IPS-NIHi7 (cell line): ENCODE data around the gene SPATA18.
"Not testable (repeated sequence)": the region's sequence is repeated elsewhere in the genome, so short reads cannot be mapped to it uniquely, and the experiment has no call there.

ENCODE experiments used
- DNase-seq: peaks from one replicate; pipeline ENCODE4 v3.0.0; 2012; ENCODE audit warnings: mixed read lengths; ENCODE audit errors: extremely low spot score

The SPATA18 gene

DNA sequence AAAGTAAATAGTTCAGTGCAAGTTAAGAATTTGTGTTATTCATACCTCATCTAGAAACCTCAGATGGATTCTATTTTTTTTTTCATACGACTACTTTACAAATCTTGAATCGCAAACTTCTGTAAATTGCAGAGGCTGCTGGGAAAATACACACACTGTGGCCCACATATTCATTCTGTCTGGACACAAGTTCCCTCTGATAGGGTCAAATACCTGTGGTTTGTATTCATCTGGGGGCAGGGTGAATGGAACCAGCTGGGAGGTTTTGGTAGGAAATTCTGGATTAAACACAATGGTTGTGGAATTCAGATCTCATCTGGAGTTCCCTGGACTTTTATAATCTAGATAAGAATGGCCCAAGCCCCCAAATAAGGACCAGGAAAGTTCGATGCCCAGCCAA is 56.2 kb downstream of the SPATA18 start:
- DNase-seq, result no peak

GRCh38 chr4:52107745-52108144 is 56.6 kb downstream of the SPATA18 start:
- DNase-seq, result no peak

DNA sequence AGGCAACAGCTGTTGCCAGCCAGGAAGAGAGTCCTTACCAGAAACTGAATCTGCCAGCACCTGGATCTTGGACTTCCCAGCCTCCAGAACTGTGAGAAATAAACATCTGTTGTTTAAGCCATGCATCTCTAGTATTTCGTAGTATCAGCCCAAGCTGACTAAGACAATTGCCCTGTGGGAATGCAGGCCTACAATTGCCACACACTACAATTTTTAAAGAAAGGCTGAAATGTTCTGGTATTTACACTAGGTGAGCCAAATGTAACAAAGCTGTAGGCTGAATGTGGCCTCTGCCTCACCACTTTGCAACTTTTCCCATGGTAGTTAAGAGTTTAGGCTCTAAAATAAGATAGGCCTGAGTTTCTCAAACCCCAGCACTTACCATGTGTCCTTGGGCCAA is 59.1 kb downstream of the SPATA18 start:
- DNase-seq, result no peak

- DNase-seq, result no peak
Observed at GRCh38 chr4:52111995-52112394, 60.9 kb downstream of the SPATA18 start.

GRCh38 chr4:52112411-52112810 is 61.3 kb downstream of the SPATA18 start:
- no peak for DNase-seq

- DNase-seq, result no peak
Observed at GRCh38 chr4:52116641-52117040, 65.5 kb downstream of the SPATA18 start.

GRCh38 chr4:52126226-52126625 is 75.1 kb downstream of the SPATA18 start:
- DNase-seq, result no peak

- peak; percentile 25 for DNase-seq
Observed at GRCh38 chr4:52126966-52127365, 75.9 kb downstream of the SPATA18 start.

- DNase-seq, result no peak
Observed at GRCh38 chr4:52135171-52135570, 84.1 kb downstream of the SPATA18 start.

- DNase-seq, result not testable (repeated sequence)
Observed at GRCh38 chr4:52137152-52137551, 86.0 kb downstream of the SPATA18 start.

DNA sequence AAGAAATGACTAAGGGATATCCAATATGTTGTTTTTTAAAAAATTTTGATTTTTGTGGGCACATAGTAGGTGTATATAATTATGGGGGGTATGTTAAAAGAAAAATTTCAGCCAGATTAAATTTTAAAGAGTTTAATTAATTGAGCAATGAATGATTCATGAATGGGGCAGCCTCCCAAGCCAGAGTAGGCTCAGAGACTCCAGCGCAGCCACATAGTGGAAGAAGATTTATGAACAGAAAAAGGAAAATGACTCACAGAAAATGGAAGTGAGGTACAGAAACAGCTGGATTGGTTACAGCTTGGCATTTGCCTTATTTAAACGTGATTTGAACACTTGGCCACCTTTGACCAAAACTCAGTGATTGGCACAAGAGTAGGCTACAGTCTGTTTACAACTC is 91.7 kb downstream of the SPATA18 start:
- no peak for DNase-seq

DNA sequence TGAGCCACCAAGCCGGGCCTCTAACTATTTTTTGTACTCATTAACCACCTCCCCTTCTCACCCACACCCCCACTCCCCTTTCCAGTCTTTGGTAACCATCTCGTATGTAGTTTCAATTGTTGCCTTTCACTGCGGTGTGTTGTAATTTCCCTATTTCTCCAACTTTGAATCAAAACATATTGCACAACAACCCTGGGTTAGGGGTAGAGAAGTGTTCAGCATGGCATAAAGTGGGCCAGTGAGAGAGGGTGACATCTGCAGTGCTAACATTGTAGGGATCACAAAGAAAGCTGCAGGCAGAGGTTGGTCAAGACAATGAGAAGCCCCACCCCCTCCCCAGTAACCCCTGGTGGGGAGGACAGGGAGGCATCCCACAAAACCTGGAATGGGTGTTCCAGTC is 92.7 kb downstream of the SPATA18 start:
- DNase-seq, result no peak

- no peak for DNase-seq
Observed at GRCh38 chr4:52144372-52144771, 93.3 kb downstream of the SPATA18 start.
